Ovary (tissue), 3 donors: ENCODE results near the gene TRAK1.

Experiments used
- POLR2A ChIP-seq: fragments of 450-650 bp; IDR thresholded peaks from one replicate; pipeline ENCODE4 v1.6.1; 2017; ENCODE audit warnings: antibody characterized with exemption, mild to moderate bottlenecking, moderate library complexity
- TF ChIP-seq, protein P1 (sequence below), 3 donors: fragments of 450-650 bp in 2 of 3; fragments of 200-600 bp in 1 of 3; IDR thresholded peaks; one replicate each; pipeline versions ENCODE4 v1.5.1 to v1.8.0; 2016 to 2022; ENCODE audit warnings: antibody characterized with exemption in 3 of 3, mild to moderate bottlenecking in 1 of 3
- donor health status: DM: no; HTN: no; CAD: no.

- TF ChIP-seq, protein P1, sequence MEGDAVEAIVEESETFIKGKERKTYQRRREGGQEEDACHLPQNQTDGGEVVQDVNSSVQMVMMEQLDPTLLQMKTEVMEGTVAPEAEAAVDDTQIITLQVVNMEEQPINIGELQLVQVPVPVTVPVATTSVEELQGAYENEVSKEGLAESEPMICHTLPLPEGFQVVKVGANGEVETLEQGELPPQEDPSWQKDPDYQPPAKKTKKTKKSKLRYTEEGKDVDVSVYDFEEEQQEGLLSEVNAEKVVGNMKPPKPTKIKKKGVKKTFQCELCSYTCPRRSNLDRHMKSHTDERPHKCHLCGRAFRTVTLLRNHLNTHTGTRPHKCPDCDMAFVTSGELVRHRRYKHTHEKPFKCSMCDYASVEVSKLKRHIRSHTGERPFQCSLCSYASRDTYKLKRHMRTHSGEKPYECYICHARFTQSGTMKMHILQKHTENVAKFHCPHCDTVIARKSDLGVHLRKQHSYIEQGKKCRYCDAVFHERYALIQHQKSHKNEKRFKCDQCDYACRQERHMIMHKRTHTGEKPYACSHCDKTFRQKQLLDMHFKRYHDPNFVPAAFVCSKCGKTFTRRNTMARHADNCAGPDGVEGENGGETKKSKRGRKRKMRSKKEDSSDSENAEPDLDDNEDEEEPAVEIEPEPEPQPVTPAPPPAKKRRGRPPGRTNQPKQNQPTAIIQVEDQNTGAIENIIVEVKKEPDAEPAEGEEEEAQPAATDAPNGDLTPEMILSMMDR (IDR thresholded peaks at IDR 0.05) = no peak
- TF ChIP-seq POLR2A = no peak
These were observed 5.3 kb upstream of the TRAK1 start for GRCh38 chr3:42085641-42086376.
